LNCaP clone FGC (cell line): Measurements from ENCODE around the gene TSPAN7.

Source experiments
- DNase-seq: peaks from one replicate; pipeline ENCODE4 v3.0.0-alpha.2; 2011; ENCODE audit warnings: low read depth
- H3K4me3 ChIP-seq: 2 replicates; pipeline ENCODE4 v1.5.1; 2011; ENCODE audit warnings: mild to moderate bottlenecking, low read depth, low read length, control low read depth
- TF ChIP-seq, protein P1 (sequence below): IDR thresholded peaks from 2 replicates; pipeline ENCODE4 v1.5.1; 2012; ENCODE audit warnings: mild to moderate bottlenecking; ENCODE audit not compliant: control insufficient read depth, insufficient read depth; ENCODE audit errors: extremely low read depth

Gene TSPAN7

DNA sequence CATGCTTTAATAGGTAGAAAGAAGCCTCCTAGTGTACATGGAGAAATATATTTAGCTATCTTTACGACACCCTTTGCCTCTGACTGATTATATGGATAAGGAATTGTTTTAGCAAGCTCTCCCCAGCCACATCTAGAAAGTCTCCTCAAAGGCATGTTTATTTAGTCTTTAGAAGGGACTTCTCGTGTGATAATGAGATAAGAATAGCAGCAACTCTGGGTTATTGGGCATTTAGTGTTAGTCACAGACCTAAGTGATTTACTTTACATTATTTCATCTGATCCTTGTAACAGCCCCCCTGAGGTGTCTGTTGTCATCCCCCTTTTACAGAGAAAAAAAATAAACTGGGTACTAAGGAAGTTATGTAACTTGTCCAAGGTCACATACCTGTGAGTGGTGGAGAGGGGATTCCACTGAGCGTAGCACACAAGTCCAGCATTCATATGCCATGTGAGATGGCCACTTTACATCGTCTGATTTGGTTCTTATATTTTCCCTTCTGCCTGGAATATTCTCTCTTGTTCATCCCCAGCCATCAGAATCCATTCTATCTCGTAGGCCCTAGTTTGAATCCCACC, 77.7 kb downstream of the TSPAN7 start:
- DNase-seq = no peak
- H3K4me3 ChIP-seq = no peak overlapping the region
- TF ChIP-seq, protein P1, sequence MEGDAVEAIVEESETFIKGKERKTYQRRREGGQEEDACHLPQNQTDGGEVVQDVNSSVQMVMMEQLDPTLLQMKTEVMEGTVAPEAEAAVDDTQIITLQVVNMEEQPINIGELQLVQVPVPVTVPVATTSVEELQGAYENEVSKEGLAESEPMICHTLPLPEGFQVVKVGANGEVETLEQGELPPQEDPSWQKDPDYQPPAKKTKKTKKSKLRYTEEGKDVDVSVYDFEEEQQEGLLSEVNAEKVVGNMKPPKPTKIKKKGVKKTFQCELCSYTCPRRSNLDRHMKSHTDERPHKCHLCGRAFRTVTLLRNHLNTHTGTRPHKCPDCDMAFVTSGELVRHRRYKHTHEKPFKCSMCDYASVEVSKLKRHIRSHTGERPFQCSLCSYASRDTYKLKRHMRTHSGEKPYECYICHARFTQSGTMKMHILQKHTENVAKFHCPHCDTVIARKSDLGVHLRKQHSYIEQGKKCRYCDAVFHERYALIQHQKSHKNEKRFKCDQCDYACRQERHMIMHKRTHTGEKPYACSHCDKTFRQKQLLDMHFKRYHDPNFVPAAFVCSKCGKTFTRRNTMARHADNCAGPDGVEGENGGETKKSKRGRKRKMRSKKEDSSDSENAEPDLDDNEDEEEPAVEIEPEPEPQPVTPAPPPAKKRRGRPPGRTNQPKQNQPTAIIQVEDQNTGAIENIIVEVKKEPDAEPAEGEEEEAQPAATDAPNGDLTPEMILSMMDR = no peak

DNA sequence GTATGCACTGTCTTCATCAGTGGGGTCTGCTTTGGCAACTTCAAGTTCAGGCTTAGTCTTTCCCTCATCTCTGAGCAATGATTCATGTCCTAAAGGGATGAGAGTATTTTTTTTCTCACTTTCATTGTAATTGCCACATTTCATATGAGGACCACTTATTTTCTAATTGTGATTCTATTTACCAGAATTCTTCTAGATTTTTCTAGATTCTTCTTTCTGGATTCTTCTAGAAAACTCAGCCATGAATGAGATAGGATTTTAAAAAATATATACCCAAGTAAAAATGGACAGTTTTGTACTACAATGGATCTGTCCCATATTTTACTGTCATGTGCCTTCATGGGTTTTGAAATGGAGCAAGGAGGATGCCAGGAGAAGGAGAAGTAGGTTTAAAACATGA, 78.4 kb downstream of the TSPAN7 start:
- no peak for DNase-seq
- no peak overlapping the region for H3K4me3 ChIP-seq
- TF ChIP-seq, protein P1 = no peak

DNA sequence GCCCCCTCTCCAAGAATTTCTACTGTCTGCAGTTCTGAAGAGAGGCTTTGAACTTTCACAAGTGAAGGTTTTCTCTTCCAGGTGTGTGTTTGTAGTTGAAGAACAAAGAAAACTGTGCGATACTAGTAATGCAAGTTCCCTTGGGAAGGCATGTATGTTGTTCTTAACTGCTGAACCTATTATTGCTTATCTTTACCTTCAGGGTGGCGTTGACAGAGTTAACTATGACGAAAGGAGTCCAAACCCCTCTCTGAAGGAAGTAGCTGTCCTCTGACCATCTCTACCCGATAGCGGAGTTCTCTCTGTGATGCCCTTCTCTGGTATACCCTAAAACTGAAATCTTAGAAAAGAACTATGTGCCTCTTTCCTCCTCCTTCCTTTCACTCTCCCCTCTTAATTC, 79.9 kb downstream of the TSPAN7 start:
- TF ChIP-seq, protein P1 = no peak

DNA sequence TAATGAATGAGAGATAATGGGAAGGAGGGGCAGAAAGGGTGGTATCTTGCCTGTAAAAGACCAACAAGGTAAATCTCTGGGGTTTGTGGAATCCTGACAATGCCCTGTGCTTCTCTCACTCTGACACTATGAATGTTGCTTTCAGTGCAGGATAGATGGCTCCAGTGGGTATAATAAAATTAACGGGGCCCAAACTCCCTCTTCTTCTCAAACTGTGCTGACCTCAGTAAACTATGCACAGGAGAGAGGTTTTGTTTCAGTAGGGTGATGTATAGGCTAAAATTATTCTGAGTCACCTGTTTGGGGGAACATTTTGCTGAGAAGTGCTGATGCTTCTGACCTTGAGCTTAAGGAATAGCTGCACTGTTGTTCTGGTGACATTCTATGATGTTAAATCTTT, 82.6 kb downstream of the TSPAN7 start:
- no peak overlapping the region for H3K4me3 ChIP-seq
- TF ChIP-seq, protein P1 = no peak
- DNase-seq = no peak

More for the DNA sequence above, 79.9 kb downstream of the TSPAN7 start:
- no peak overlapping the region for H3K4me3 ChIP-seq
- DNase-seq = no peak

DNA sequence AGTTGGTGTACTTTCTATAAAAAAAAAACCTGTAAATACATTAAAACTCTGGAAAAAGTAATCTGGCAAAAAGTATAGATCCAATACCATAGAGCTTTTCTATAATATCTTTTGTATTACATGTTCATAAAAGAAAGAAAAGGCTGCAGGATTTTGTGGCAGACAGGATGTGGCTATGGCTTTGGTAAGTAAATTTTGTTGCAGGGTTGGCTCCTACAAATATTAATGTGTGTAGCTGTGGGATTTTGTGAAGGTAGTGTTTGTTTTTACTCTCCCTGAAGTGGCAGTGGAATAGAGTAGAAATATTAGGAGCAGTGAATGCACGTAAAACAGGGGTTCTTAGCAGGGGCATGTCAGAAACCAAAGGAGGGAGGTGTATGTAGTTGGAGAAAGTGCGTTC, 84.8 kb downstream of the TSPAN7 start:
- TF ChIP-seq, protein P1 = no peak
- no peak overlapping the region for H3K4me3 ChIP-seq
- DNase-seq = no peak

GRCh38 chrX:38649221-38649620, 87.9 kb downstream of the TSPAN7 start:
- TF ChIP-seq, protein P1 = no peak
- no peak for DNase-seq
- no peak overlapping the region for H3K4me3 ChIP-seq
